Measurements from ENCODE around the gene CA5A.
"Not testable (repeated sequence)": the region's sequence is repeated elsewhere in the genome, so short reads cannot be mapped to it uniquely, and the experiment has no call there.

The CA5A gene

DNA sequence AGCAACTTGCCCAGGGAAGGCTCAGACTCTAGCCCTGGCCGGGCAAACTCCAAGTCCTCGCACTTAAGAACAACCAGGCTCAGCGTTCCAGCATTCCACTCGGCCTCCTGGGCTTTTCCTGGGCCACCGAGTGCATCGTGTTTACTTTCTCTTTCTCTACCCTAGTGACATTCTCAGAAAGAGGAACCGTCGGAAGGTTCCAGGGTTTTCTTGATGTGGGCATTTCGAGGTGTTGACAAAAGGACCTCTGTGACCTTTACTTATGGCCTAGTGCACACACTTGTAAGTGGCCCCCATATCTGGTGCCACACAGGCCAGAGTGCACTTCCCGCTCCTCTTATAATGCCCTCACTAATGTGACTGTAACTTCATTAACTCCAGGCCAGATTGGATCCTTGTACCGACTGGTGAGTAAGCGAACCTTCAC is 11.8 kb upstream of the CA5A start:
- no peak for DNase-seq (ENCODE audit: low read depth in 3 of 3)

DNA sequence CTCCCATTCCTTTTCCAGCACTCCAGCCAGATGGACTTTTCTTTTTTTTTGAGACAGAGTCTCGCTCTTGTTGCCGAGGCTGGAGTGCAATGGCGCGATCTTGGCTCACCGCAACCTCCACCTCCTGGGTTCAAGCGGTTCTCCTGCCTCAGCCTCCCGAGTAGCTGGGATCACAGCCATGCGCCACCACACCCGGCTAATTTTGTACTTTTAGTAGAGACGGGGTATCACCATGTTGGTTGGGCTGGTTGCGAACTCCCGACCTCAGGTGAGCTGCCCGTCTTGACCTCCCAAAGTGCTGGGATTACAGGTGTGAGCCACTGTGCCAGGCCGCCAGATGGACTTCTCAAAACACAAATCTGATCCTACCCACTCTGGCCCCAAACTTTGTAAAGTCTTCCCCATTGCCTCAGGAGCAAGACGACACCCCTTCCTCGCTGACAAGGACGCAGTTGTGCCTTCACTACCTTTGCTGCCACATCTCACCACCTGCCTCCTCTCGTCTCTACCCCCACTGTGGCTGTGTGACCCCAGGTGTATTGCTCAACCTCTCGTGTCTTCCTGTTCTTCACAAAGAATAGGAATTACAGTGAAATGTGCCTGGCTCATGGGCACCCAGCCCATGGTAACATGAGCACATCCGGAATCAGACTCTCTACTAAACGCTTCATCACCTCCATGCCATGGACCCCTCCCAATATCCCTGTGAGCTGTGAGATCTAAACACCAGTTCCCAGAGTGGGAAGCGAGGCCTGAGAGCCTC is 11.2 kb upstream of the CA5A start:
- no peak for DNase-seq (ENCODE audit: low read depth in 3 of 3)

DNA sequence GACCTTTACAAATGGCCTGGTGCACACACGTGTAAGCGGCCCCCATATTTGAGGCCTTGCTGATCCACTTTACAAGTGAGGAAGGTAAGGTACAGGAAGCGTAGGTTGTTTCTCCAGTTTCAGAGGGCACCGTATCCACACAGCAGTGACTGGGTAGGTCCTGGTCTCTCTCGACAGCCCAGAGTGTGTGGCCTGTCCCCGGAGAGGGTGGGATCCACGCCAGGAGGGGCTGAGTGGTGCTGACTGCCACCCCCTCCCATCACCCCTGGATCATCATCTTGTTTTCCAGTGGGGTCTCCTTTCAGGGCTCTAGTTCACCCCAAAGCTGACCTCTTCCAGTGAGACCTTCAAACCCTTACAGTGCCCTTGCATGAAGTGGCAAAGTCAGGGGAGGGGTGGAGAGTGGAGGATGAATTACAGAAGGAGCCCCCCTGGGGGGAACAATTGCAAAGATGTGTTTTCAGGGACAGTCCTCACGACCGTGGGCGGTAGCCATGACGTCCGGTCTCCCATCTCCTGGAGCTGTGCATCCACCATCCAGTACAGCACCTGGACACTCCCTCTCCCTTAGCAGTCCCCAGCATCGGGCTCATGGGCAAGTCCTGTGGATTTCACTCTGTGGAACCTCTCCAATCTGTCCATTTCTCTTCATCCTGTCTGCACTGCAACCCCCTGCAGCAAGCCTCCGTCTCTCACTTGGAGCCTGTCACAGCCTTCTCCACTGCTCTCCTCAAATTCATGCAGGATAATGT is 10.4 kb upstream of the CA5A start:
- no peak for DNase-seq (ENCODE audit: low read depth in 3 of 3)

DNA sequence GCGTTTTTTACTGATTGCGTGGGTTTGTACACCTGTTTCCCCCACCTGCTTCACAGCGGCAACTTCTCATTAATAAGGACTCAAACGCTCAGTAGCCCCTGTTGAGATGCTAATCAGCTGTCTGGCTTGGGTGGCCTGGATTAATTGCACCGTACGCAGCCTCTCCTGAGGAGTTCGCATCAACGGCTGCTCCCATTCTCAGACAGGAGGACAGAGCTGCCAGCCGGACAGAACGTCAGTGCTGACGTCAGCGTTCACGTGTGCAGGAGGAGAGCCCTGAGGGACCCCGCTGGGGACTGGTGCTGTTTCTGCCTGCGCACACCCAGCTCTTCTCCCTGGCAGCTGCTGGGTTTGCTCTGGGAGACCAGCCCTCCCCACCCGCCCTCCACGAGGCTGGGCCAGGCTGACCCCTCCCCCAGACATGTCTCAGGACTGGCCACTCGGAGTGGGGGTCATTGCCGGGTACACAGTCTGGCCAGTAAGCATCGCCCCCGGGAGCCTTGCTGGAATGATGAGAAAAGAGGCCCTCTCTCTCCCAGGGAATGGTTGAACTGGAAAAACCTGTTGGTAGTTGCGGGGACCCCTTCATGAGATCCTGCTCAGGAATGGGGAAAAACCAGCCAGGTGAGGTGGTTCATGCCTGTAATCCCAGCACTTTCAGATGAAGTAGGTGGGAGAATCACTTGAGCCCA is 9.2 kb upstream of the CA5A start:
- DNase-seq (ENCODE audit: low read depth in 3 of 3) = no peak

DNA sequence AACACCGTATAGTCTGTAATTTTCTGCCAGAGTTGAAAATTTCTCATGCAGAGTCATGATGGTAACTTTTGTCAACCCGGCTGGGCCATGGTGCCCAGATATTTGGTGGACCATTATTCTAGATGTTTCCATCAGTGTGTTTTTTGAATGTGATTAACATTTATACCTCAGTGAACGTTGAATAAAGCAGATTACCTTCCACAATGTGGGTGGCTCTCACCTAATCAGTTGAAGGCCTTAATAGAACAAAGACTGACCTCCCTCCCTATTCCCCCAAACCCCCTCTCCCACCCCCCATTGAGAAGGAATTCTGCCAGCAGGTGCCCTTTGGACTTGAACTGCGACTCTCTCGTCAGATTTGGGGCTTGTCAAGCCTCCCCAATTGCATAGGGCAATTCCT is 6.4 kb upstream of the CA5A start:
- no peak for DNase-seq (ENCODE audit: low read depth in 3 of 3)

DNA sequence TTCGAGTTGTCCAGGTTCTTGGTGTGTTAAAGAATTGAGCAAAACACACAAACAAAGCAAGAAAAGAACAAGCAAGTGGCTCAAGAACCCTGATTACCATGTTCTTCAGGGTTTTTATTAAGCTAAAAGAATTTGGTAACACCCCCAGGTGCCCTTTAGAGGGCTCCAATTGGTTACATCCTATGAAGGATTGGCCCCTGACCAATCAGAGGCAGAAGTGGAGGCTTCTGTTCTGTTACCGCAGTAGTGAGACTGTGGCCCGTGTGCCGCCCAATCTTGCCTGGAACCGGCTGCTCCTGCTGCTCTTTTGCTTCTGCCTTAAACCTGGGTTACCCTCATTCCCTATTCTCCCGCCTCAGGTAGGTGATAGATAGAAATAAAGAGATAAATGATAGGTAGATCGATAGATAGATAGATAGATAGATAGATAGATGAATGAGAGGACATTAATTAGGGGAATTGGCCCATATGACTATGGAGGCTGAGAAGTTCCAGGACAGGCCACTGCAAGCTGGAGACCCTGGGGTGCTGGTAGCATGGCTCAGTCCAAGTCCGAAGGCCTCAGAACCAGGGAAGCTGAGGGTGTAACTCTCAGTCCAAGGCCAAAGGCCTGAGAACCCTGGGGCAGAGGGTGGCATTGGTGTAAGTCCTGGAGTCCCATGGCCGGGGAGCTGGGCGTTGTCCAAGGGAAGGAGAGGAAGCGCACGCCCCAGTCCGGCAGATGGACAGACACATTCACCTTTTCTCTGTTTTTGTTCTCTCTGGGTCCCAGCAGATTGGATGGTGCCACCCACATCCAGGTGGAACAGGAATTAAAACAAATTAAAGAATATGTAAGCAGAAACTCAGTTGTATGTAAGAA is 3.5 kb upstream of the CA5A start:
- DNase-seq (ENCODE audit: low read depth in 3 of 3) = no peak

DNA sequence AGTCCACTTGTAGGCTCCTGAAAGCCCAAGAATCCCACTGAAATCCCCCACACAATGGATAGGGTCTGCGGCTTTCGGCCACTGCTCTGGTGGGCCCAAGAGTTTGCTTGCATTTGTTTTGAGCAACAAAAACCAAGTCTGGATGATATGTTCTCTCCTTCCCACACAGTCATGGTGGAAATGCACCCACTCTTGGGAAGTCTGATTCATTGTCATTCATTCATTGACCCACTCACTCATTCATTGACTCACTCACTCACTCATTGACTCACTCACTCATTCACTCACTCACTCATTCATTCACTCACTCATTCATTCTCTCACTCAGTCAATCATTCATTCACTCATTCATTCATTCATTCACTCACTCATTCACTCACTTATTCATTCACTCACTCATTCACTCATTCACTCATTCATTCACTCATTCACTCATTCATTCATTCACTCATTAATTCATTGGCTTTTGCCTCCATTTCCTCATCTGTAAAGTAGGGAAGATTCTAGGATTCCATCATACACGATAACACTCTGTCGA is 2.2 kb upstream of the CA5A start:
- no peak for DNase-seq (ENCODE audit: low read depth in 3 of 3)

DNA sequence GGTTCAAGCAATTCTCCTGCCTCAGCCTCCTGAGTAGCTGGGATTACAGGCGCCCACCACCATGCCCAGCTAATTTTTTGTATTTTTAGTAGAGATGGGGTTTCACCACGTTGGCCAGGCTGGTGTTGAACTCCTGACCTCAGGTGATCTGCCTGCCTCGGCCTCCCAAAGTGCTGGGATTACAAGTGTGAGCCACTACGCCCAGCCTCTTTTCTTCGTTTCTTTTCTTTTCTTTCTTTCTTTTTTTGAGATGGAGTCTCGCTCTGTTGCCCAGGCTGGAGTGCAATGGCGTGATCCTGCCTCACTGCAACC is 858 bp upstream of the CA5A start:
- not testable (repeated sequence) for DNase-seq (ENCODE audit: low read depth in 3 of 3)

DNA sequence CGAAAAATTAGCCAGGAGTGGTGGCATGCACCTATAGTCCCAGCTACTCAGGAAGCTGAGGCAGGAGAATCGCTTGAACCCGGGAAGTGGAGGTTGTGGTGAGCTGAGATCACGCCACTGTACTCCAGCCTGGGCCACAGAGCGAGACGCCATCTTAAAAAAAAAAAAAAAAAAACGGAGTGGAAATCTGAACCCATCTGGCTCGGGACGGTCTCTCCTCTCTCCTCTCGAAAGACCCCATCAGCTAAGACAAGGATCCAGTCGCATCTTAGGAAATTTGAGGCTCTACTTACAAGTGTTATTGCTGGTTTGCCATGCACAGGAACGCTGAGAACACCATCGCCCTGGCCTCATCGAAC is 334 bp downstream of the CA5A start:
- DNase-seq (ENCODE audit: low read depth in 3 of 3) = not testable (repeated sequence)

DNA sequence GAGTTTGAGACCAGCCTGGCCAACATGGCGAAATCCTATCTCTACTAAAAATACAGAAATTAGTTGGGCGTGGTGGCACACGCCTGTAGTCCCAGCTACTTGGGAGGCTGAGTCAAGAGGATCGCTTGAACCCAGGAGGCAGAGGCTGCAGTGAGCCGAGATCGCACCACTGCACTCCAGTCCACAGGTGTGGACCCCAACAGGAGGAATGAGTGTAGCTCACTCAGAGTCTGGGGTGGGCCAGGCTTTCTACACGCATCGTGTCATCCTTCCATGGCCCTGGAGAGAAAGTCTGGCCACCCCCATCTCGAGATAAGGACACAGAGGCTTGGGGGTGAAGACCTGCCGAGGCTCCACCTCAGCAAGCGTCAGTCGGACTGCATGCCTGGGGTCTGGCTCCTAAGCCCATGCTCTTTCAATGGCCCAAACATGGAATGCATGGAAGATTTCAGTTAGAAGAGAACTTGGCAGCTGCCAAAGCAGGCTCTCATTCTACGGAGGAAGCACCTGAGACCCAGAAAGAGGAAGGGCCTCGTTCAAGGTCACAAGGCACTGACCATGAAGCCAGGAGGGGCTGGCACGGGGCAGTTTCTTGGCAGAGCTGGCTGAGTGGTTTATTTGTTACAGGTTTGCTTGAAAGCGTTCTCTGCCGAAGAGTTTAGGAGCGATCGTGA is 1.4 kb downstream of the CA5A start:
- not testable (repeated sequence) for DNase-seq (ENCODE audit: low read depth in 3 of 3)

DNA sequence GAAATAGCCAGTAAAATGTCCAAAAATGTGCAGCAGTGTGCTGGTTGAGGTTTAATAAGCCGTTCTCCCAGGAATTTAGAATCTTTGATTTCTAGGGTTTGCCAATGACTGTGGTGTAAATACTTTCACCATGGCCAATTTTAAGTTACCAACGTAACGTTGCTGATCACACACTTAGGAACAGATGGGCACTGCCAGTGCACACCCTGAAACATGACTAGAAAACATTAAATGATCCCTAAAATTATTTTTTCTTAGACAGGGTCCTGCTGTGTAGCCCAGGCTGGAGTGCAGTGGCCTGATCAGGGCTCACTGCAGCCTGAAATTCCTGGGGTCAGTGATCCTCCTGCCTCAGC is 3.2 kb downstream of the CA5A start:
- no peak for DNase-seq (ENCODE audit: low read depth in 3 of 3)

DNA sequence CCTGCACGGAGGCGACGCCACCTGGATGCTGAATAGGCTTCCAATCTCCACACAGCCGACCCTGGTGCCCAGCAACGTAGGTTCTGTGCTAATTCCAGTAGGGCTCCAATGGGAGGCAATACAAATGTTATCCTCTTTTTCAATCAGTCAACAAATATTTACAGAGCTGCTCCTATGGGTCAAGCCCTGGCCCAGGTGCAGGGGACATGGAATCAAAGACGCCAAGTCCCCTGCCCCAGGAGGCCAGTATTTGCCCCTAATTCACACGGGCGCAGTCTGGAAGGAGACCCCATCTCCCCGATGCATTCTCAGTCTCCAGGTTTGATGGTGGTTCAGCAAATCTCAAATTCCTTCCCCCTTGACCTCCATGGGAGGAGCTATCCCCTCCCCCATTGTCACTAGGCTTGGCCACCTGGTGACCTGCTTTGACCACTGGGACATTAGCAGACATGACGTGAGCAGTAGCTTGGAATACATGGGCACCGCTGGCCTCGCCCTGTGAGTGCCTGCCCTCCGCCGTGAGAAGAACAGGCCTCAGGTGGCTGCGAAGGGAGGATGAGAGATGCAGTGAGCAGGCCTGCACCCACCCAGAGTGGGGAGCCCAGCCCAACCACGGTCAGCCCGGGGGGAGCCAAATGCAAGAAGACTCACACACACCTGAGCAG is 3.7 kb downstream of the CA5A start:
- DNase-seq (ENCODE audit: low read depth in 3 of 3) = not testable (repeated sequence)

DNA sequence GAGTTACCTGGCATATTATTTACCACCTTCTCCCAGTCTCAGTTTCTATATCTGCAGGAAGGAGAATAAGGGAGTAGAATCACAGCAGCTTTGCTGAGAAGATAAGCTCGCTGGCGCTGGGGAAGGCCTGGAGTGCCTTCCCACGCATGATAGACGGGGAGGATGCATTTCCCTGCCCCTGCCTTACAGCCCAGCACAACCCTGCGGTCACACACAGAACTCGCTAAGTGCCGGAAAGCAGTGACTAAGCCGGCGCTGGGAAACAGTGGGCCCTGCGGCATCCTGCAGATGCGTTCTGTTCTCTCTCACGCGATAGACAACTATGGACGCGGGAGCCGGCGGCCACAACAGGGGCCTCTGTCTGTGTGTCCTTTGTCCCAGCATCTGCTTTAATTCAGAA is 4.8 kb downstream of the CA5A start:
- no peak for DNase-seq (ENCODE audit: low read depth in 3 of 3)

DNA sequence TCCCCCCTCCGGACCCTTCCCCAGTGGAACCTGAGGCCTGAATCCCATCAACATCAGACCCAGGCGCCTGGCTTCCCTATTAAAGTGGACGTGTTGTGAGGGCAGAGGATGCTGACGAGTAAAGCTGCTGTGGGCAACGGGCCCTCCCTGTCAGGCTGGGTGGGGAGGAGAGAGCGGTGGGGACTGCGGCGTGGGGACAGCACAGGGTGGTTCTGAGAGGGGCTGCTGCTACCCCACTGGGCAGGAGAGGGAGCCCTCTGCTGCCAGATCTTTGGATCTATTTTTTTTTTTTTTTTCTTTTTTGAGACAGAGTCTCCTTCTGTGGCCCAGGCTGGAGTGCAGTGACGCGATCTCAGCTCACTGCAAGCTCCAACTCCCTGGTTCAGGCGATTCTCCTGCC is 5.9 kb downstream of the CA5A start:
- DNase-seq (ENCODE audit: low read depth in 3 of 3) = no peak

DNA sequence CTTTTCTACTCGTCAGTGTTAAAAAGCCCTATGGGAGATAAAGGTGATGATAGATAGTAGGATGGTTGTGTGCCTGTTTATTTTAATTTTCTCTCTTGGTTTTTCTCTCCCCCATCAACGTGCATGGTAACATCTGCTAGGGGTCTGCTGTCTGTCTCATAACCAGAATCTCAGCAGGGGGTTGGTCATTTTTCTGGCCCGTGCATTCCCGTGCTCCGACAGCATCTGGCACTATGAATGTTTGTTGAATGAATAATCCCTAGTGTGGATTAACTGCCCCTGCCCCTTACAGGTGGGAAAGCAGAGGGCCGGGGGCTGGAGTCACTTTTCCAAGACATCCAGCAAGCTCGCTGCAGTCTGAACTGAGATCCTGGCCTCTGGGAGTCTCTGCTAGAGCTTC is 6.3 kb downstream of the CA5A start:
- DNase-seq (ENCODE audit: low read depth in 3 of 3) = no peak

DNA sequence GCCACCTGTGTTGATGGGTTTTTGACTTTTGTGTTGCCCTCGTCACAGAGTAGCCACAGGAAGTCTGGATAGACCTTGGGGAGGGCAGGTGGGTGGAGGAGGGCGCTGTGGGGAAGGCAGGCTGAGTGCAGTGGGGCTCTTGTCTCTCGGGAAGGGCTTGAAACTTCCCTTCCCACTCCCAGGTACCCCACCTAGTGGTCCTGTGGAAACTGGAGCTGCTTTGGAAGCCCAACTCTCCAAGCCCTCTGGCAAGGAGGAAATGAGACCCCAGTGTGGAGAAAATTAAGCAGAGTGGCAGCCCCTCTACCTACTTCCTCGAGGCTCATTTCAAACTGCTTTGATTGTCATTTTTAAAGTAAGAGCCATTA is 9.2 kb downstream of the CA5A start:
- no peak for DNase-seq (ENCODE audit: low read depth in 3 of 3)

DNA sequence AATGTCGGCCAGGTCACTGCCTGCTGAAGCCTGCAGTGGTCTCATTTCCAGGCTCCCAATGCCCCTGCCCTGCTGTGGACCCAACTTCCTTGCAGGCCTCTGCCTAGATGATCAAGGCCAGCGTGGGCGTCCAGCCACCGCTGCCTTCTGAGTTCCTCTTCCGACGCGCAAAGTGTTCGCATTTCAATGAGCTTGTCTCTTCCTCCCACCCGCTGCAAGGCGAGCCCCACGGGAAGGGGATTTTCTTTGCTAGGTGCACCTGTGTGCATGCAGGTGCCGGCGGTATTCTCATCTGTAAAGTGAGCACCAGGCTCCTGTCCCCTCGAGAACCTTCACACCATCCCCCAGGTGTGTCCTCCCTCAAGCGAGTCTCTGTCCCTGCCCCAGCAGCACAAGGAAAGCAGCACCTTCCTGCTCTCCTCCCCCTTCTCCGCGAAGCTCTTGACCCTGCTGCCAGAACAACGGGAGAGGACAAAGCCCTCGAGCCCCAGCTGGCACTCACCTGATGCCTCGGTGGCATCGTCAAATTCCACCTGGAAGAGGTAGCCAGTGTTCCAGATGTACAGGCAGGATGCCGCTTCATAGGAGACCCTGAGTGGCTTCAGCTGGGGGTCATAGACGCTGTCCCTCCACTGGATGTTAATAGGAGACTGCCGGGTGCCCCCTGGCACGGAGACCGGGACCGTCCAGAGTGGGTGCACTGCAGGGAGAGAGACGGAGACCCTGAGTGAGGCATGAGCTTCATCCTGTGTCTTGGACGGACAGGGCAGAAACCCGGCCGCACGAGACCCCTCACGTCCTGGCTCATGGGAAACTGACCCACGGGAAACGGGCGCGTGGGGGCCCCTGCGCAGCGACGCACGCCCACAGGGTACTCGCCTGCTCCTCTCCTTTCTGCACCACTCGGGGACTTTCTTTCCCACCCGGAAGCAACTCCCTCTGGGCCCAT is 9.8 kb downstream of the CA5A start:
- DNase-seq (ENCODE audit: low read depth in 3 of 3) = peak in 1 of 3 experiments; percentile 12

DNA sequence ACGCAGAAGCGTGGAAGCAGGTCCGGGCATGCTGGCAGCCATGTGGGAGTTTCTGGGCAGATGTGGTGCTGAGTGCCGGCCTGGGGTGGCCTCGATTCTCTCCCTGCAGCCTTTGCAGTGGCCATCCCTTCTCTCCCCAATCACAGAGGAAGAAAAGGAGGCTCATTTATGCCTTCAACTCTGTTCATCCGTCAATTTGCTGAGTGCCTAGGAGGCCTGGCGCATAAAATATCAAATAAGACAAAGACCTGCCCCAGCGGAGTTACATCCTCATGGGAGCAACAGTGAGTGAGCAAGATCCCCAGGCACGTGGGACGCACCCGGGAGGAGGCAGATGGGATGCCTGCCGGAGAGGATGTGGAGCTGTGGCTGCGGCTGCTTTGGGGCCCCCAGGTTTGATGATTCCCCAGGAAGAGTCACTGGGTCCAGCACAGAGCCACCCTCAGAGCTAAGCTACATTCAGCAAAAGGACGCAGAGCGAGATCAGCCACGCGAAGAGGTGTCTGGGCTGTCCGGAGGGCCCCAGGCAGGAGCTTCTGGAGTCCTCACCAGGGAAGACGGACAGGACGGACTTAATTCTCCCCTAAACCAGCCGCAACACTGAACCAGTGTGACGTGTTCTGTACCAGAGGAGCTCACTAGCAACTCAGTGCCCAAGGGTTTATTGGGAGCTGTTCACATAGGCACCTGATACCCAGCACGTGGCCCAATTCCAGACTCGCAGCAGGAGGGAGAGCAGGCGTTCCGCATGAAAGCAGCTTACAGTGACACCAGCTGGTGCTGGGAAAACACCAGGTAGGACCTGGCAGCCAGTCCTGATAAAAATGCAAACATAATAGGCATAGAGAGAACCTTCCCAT is 11.3 kb downstream of the CA5A start:
- no peak for DNase-seq (ENCODE audit: low read depth in 3 of 3)

Data from stimulated activated CD4-positive, alpha-beta T cell treated with anti-CD3 and anti-CD28 coated beads, TNF-alpha, amount 100 ng/mL, for 4 hours (primary cell).